ENCODE measurements around the gene ACSL3.

Gene ACSL3

DNA sequence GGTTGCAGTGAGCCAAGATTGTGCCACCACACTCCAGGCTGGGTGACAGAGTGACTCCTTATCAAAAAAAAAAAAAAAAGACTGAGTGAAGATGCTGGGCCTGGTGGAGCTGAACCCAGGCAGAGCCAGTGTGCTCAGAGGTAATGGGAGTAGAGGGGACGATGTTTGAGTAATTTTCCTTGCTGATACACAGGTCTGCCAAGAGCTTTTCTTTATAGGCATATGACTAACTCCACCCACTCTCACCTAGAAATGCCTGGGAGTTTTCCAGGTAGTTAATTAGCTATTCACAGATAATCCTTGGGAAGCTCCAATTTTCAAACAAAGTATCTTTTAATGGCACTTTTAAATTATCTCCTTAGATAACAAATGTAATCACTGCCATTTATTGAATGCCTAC lies 33.4 kb upstream of the ACSL3 start:
- TF ChIP-seq CTCF (IDR thresholded peaks at IDR 0.05; ENCODE audit: low read length) (no peak), EZH2 (IDR thresholded peaks at IDR 0.05; ENCODE audit: borderline replicate concordance, low read length) (no peak)
- Histone ChIP-seq H3K79me2 (ENCODE audit: insufficient read depth, low read length) (no peaks in the 10 kb centered on the region), H3K9ac (ENCODE audit: low read length) (no peak overlapping the region), H2AFZ (ENCODE audit: low read length) (no peak overlapping the region), H3K4me1 (ENCODE audit: insufficient read depth, low read length, severe bottlenecking) (no peaks in the 10 kb centered on the region), H3K9me3 (ENCODE audit: low read length) (no peaks in the 10 kb centered on the region), H3F3A (ENCODE audit: insufficient read depth, low read length) (no peaks in the 10 kb centered on the region), H3K27ac (ENCODE audit: low read depth, low read length, poor library complexity, severe bottlenecking) (no peak overlapping the region), H3K9me2 (ENCODE audit: low read depth, low read length) (no peaks in the 10 kb centered on the region), H4K20me1 (ENCODE audit: insufficient read depth, low read length) (no peaks in the 10 kb centered on the region), H3K4me3 (ENCODE audit: low read depth, low read length, poor library complexity, severe bottlenecking) (no peak overlapping the region), H3K36me3 (ENCODE audit: insufficient read depth, low read length) (no peaks in the 10 kb centered on the region), H3K4me2 (ENCODE audit: low read length) (no peak overlapping the region), H3K27me3 (ENCODE audit: insufficient read depth, low read length) (0 out of 2 replicates have a peak, but pooled peaks cover 4% of the 10 kb centered on the region)

DNA sequence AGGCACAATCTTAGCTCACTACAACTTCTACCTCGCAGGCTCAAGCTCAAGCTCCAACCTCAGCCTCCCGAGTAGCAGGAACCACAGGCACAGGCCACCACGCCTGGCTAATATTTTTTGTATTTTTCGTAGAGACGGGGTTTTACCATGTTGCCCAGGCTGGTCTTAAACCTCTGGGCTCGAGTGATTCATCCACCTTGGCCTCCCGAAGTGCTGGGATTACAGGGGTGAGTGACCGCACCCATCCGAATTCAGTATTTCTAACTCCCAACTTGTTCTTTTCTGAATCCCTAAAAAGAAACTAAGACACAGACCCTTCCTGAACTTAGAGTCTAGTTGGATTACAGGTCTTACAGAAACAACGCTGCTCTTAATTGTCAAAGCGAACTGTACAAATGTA lies 32.3 kb upstream of the ACSL3 start:
- Histone ChIP-seq H3K4me1 (ENCODE audit: insufficient read depth, low read length, severe bottlenecking) (no peaks in the 10 kb centered on the region), H3F3A (ENCODE audit: insufficient read depth, low read length) (no peaks in the 10 kb centered on the region), H2AFZ (ENCODE audit: low read length) (no peak overlapping the region), H3K4me2 (ENCODE audit: low read length) (no peak overlapping the region), H3K4me3 (ENCODE audit: low read depth, low read length, poor library complexity, severe bottlenecking) (no peak overlapping the region), H3K36me3 (ENCODE audit: insufficient read depth, low read length) (no peaks in the 10 kb centered on the region), H3K9me2 (ENCODE audit: low read depth, low read length) (no peaks in the 10 kb centered on the region), H3K9ac (ENCODE audit: low read length) (no peak overlapping the region), H3K79me2 (ENCODE audit: insufficient read depth, low read length) (no peaks in the 10 kb centered on the region), H3K9me3 (ENCODE audit: low read length) (no peaks in the 10 kb centered on the region), H4K20me1 (ENCODE audit: insufficient read depth, low read length) (no peaks in the 10 kb centered on the region), H3K27me3 (ENCODE audit: insufficient read depth, low read length) (0 out of 2 replicates have a peak, but pooled peaks cover 4% of the 10 kb centered on the region), H3K27ac (ENCODE audit: low read depth, low read length, poor library complexity, severe bottlenecking) (no peak overlapping the region)
- TF ChIP-seq EZH2 (IDR thresholded peaks at IDR 0.05; ENCODE audit: borderline replicate concordance, low read length), result no peak
- TF ChIP-seq CTCF (IDR thresholded peaks at IDR 0.05; ENCODE audit: low read length), result no peak

DNA sequence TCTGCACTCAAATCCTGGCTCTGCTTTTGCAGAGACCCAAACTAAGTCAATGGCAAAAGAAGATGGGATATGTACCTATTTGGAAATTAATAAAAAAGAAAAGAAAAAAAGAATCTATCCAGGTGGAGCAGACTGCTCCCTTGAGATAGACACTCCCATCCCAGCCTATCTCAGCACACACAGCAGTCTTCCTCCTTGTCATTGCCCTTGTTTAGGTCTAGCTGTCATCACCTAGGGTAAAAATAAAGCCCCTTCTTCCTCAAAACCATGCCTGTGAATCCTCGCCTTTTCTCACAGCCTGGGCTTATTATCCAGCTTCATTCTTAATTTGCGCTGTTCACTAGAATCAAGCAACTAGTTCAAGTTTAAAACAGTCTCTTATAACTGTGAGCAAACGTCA lies 30.7 kb upstream of the ACSL3 start:
- Histone ChIP-seq H3K4me2 (ENCODE audit: low read length) (no peak overlapping the region), H3K27me3 (ENCODE audit: insufficient read depth, low read length) (0 out of 2 replicates have a peak, but pooled peaks cover 4% of the 10 kb centered on the region), H3K36me3 (ENCODE audit: insufficient read depth, low read length) (no peaks in the 10 kb centered on the region), H3F3A (ENCODE audit: insufficient read depth, low read length) (no peaks in the 10 kb centered on the region), H3K4me1 (ENCODE audit: insufficient read depth, low read length, severe bottlenecking) (no peaks in the 10 kb centered on the region), H3K9ac (ENCODE audit: low read length) (no peak overlapping the region), H3K27ac (ENCODE audit: low read depth, low read length, poor library complexity, severe bottlenecking) (no peak overlapping the region), H3K9me3 (ENCODE audit: low read length) (no peaks in the 10 kb centered on the region), H2AFZ (ENCODE audit: low read length) (no peak overlapping the region), H3K4me3 (ENCODE audit: low read depth, low read length, poor library complexity, severe bottlenecking) (no peak overlapping the region), H3K9me2 (ENCODE audit: low read depth, low read length) (no peaks in the 10 kb centered on the region), H3K79me2 (ENCODE audit: insufficient read depth, low read length) (no peaks in the 10 kb centered on the region), H4K20me1 (ENCODE audit: insufficient read depth, low read length) (no peaks in the 10 kb centered on the region)
- TF ChIP-seq CTCF (IDR thresholded peaks at IDR 0.05; ENCODE audit: low read length), result no peak
- TF ChIP-seq EZH2 (IDR thresholded peaks at IDR 0.05; ENCODE audit: borderline replicate concordance, low read length), result no peak
